ENCODE data around the gene MICAL3.
"Not testable (repeated sequence)": the region's sequence is repeated elsewhere in the genome, so short reads cannot be mapped to it uniquely, and the experiment has no call there.

MICAL3 gene

GRCh38 chr22:17992976-17993375 is 31.4 kb downstream of the MICAL3 start:
- DNase-seq: not testable (repeated sequence)

- not testable (repeated sequence) for DNase-seq
Measured at GRCh38 chr22:17991992-17992391, 32.4 kb downstream of the MICAL3 start.

- no peak for DNase-seq
Measured at GRCh38 chr22:17990942-17991341, 33.4 kb downstream of the MICAL3 start.

GRCh38 chr22:17990147-17990546 is 34.2 kb downstream of the MICAL3 start:
- DNase-seq: no peak

- no peak for DNase-seq
Measured at GRCh38 chr22:17988800-17989513, 35.4 kb downstream of the MICAL3 start.

GRCh38 chr22:17985606-17986005 is 38.8 kb downstream of the MICAL3 start:
- DNase-seq: no peak

- not testable (repeated sequence) for DNase-seq
Measured at GRCh38 chr22:17985071-17985470, 39.3 kb downstream of the MICAL3 start.

GRCh38 chr22:17984114-17984513 is 40.2 kb downstream of the MICAL3 start:
- DNase-seq: no peak

- DNase-seq: no peak
Measured at GRCh38 chr22:17982572-17983141, 41.7 kb downstream of the MICAL3 start.

GRCh38 chr22:17981497-17981896 is 42.9 kb downstream of the MICAL3 start:
- DNase-seq: no peak

- no peak for DNase-seq
Measured at GRCh38 chr22:17980638-17981051, 43.7 kb downstream of the MICAL3 start.

GRCh38 chr22:17980015-17980590 is 44.3 kb downstream of the MICAL3 start:
- DNase-seq: no peak

GRCh38 chr22:17978027-17978426 is 46.3 kb downstream of the MICAL3 start:
- DNase-seq: no peak

- no peak for DNase-seq
Measured at GRCh38 chr22:17977371-17977770, 47.0 kb downstream of the MICAL3 start.

GRCh38 chr22:17976121-17976520 is 48.2 kb downstream of the MICAL3 start:
- no peak for DNase-seq

- DNase-seq: no peak
Measured at GRCh38 chr22:17974703-17975372, 49.5 kb downstream of the MICAL3 start.

GRCh38 chr22:17974087-17974486 is 50.3 kb downstream of the MICAL3 start:
- DNase-seq: no peak

GRCh38 chr22:17973217-17973616 is 51.1 kb downstream of the MICAL3 start:
- DNase-seq: no peak

- DNase-seq: no peak
Measured at GRCh38 chr22:17972385-17973191, 51.8 kb downstream of the MICAL3 start.

GRCh38 chr22:17971711-17972110 is 52.6 kb downstream of the MICAL3 start:
- no peak for DNase-seq

- DNase-seq: no peak
Measured at GRCh38 chr22:17970201-17970708, 54.1 kb downstream of the MICAL3 start.

GRCh38 chr22:17969701-17970113 is 54.7 kb downstream of the MICAL3 start:
- no peak for DNase-seq

GRCh38 chr22:17968126-17968525 is 56.2 kb downstream of the MICAL3 start:
- no peak for DNase-seq
